IMR-90 (cell line): ENCODE results near the gene SMIM29. TPM values are rescaled to one million over a fixed set of nuclear protein-coding genes. Genes with fewer than 3 reads are reported as not detected.

ENCODE experiments used
- ATAC-seq: fragments of 200-7000 bp; cut with Tn5 transposase; 2 replicates; pipeline ENCODE4 v1.9.1; 2020; ENCODE audit warnings: low read depth, mild to moderate bottlenecking, moderate library complexity
- BruUV-seq: library from RNA; stranded (reverse); fragments of 400-500 nt; replicated peaks from 2 replicates; lab custom pipeline; 2021; lab: Mats Ljungman, UMichigan
- CTCF ChIA-PET: fragments of 300-600 bp; formaldehyde crosslinking; extraction: SDS; loops from one replicate; lab custom pipeline; 2021; ENCODE audit warnings: antibody characterized with exemption; lab: Yijun Ruan, JAX
- POLR2A ChIA-PET: fragments of 300-600 bp; sonication (Branson Sonifier 250); formaldehyde crosslinking; loops from one replicate; lab custom pipeline; 2022; ENCODE audit warnings: antibody characterized with exemption; ENCODE audit not compliant: unreplicated experiment; lab: Charles Lee
- DNase-seq: peaks from one replicate; pipeline ENCODE4 v3.0.0; 2013
- H2AFZ ChIP-seq: replicated peaks from 2 replicates; pipeline ENCODE3; 2013; ENCODE audit warnings: low read length, mild to moderate bottlenecking; ENCODE audit not compliant: poor library complexity
- H2AK5ac ChIP-seq: 2 replicates; pipeline ENCODE4 v1.6.1; 2013; ENCODE audit warnings: low read depth, low read length, inconsistent platforms
- H2AK9ac ChIP-seq: replicated peaks from 2 replicates; pipeline ENCODE3; 2013; ENCODE audit warnings: mild to moderate bottlenecking, low read depth, low read length, moderate library complexity; ENCODE audit not compliant: poor library complexity
- H2BK120ac ChIP-seq: 2 replicates; pipeline ENCODE4 v1.6.1; 2013; ENCODE audit warnings: low read depth, low read length, inconsistent platforms
- H2BK15ac ChIP-seq: 3 replicates; pipeline ENCODE4 v1.6.1; 2013; ENCODE audit warnings: low read depth, low read length, inconsistent platforms
- H2BK20ac ChIP-seq: 2 replicates; pipeline ENCODE4 v1.6.1; 2013; ENCODE audit warnings: low read depth, mild to moderate bottlenecking, inconsistent platforms, low read length, moderate library complexity
- H2BK5ac ChIP-seq: 2 replicates; pipeline ENCODE4 v1.6.1; 2013; ENCODE audit warnings: mild to moderate bottlenecking, low read depth, low read length, inconsistent platforms; ENCODE audit not compliant: poor library complexity, severe bottlenecking
- H3K14ac ChIP-seq: replicated peaks from 2 replicates; pipeline ENCODE4 v1.6.1; 2013; ENCODE audit warnings: low read depth, low read length, inconsistent platforms
- H3K18ac ChIP-seq: 2 replicates; pipeline ENCODE4 v1.6.1; 2013; ENCODE audit warnings: low read depth, low read length, control low read depth
- H3K23ac ChIP-seq: 2 replicates; pipeline ENCODE4 v1.6.1; 2013; ENCODE audit warnings: low read depth, low read length, inconsistent platforms
- H3K27ac ChIP-seq: 2 replicates; pipeline ENCODE4 v1.5.1; 2013; ENCODE audit warnings: mild to moderate bottlenecking, control low read depth, low read length; ENCODE audit not compliant: insufficient read depth
- H3K27me3 ChIP-seq: 2 replicates; pipeline ENCODE4 v1.6.1; 2013; ENCODE audit warnings: low read length; ENCODE audit not compliant: control insufficient read depth, insufficient read depth
- H3K36me3 ChIP-seq: 2 replicates; pipeline ENCODE4 v1.6.1; 2013; ENCODE audit warnings: low read length, mixed read lengths; ENCODE audit not compliant: control insufficient read depth, insufficient read depth
- H3K4ac ChIP-seq: 2 replicates; pipeline ENCODE4 v1.6.1; 2013; ENCODE audit warnings: low read depth, low read length, inconsistent platforms
- H3K4me1 ChIP-seq: 2 replicates; pipeline ENCODE4 v1.6.1; 2013; ENCODE audit warnings: low read length, mixed read lengths; ENCODE audit not compliant: control insufficient read depth, insufficient read depth
- H3K4me2 ChIP-seq: 2 replicates; pipeline ENCODE4 v1.6.1; 2013; ENCODE audit warnings: low read depth, mild to moderate bottlenecking, control low read depth, low read length, moderate library complexity
- H3K4me3 ChIP-seq: 2 replicates; pipeline ENCODE4 v1.5.1; 2013; ENCODE audit warnings: low read depth, mild to moderate bottlenecking, control low read depth, low read length, moderate library complexity; ENCODE audit not compliant: insufficient read depth
- H3K56ac ChIP-seq: 2 replicates; pipeline ENCODE4 v1.6.1; 2013; ENCODE audit warnings: low read length, inconsistent platforms; ENCODE audit not compliant: insufficient read depth; ENCODE audit errors: extremely low read depth
- H3K79me1 ChIP-seq, 2 experiments: 2 replicates each; pipeline ENCODE4 v1.6.1; 2013; ENCODE audit warnings: low read length in 2 of 2, inconsistent platforms in 1 of 2, low read depth in 1 of 2
- H3K9ac ChIP-seq: 2 replicates; pipeline ENCODE4 v1.6.1; 2013; ENCODE audit warnings: low read depth, low read length, control low read depth
- H3K9me1 ChIP-seq: 2 replicates; pipeline ENCODE4 v1.6.1; 2013; ENCODE audit warnings: low read length, inconsistent platforms; ENCODE audit not compliant: insufficient read depth
- H3K9me3 ChIP-seq: 2 replicates; pipeline ENCODE4 v1.6.1; 2013; ENCODE audit warnings: low read length; ENCODE audit not compliant: control insufficient read depth, insufficient read depth
- H4K20me1 ChIP-seq: 2 replicates; pipeline ENCODE4 v1.6.1; 2013; ENCODE audit warnings: low read length, inconsistent platforms; ENCODE audit not compliant: insufficient read depth
- H4K5ac ChIP-seq: 2 replicates; pipeline ENCODE4 v1.6.1; 2013; ENCODE audit warnings: mild to moderate bottlenecking, low read depth, low read length, control low read depth
- H4K8ac ChIP-seq, 2 experiments: 2 replicates each; pipeline ENCODE4 v1.6.1; 2013; ENCODE audit warnings: low read depth in 2 of 2, low read length in 2 of 2, control low read depth in 1 of 2, inconsistent platforms in 1 of 2
- H4K91ac ChIP-seq: 2 replicates; pipeline ENCODE4 v1.6.1; 2013; ENCODE audit warnings: low read depth, low read length, inconsistent platforms; ENCODE audit not compliant: insufficient read depth
- BHLHE40 ChIP-seq: fragments of 150-350 bp; IDR thresholded peaks from 2 replicates; pipeline ENCODE4 v1.6.1; 2016; ENCODE audit warnings: mild to moderate bottlenecking, low read depth, low read length
- CTCF ChIP-seq: conservative IDR thresholded peaks from 2 replicates; pipeline ENCODE4 v1.5.1; 2012; ENCODE audit warnings: mild to moderate bottlenecking, low read depth, low read length, improper control_type of control experiment
- POLR2A ChIP-seq: IDR thresholded peaks from 2 replicates; pipeline ENCODE4 v1.6.1; 2012; ENCODE audit warnings: mild to moderate bottlenecking, low read depth, low read length
- WGBS, 2 experiments: methylation state at CpG; one replicate each; pipeline versions ENCODE4 v1.1.5 to v1.1.7; 2013; ENCODE audit warnings: missing lambda C conversion rate in 2 of 2; ENCODE audit not compliant: insufficient read length in 1 of 2; ENCODE audit errors: extremely low coverage in 2 of 2; 5-methylcytosine and 5-hydroxymethylcytosine counted together
- dilution Hi-C: fragments of 300-500 bp; cut with HindIII; formaldehyde crosslinking; loops from one replicate; pipeline ENCODE4 v1.14.3; 2018; ENCODE audit warnings: low sequenced_read_pairs; ENCODE audit not compliant: unreplicated experiment
- in situ Hi-C: fragments of 300-500 bp; cut with MboI; formaldehyde crosslinking; loops from 3 replicates; pipeline ENCODE4 v1.14.3; 2019; ENCODE audit warnings: low sequenced_read_pairs, inconsistent platforms, mixed read lengths
- intact Hi-C: fragments of 100-400 bp; cut with micrococcal nuclease; formaldehyde crosslinking; loops from 2 replicates; pipeline ENCODE4 v1.10.0; 2022
- polyA plus RNA-seq, 3 experiments: library from polyadenylated mRNA; depleted of rRNA; stranded (reverse); fragments of >200 nt; gene quantifications; 2 replicates each; pipeline ENCODE4 v1.2.3, GENCODE V29; 2012; ENCODE audit warnings: low replicate concordance in 1 of 3
- total RNA-seq: library from RNA; depleted of rRNA; stranded (reverse); fragments of >200 nt; gene quantifications from 2 replicates; pipeline ENCODE4 v1.2.3, GENCODE V29; 2012

Gene SMIM29
- total and polyA plus RNA-seq, 2 of the 4 experiments (the other 2 are of a cell fraction), result 8.4 to 28.9 TPM

- H4K91ac ChIP-seq, result peak overlapping the region; percentile 62
- ChIA-PET POLR2A (no interaction called here), CTCF (no interaction called here)
- peak overlapping the region; percentile 76 for H3K4me3 ChIP-seq
- H3K9me3 ChIP-seq, result no peaks in the 10 kb centered on the region
- ATAC-seq (no peak), DNase-seq (no peak)
- H4K5ac ChIP-seq, result peak overlapping the region; percentile 38
- H2BK120ac ChIP-seq, result peak overlapping the region; percentile 38; the same call in 1 of the 2 replicates
- H2AK9ac ChIP-seq, result peak overlapping the region; percentile 96
- H3K4ac ChIP-seq, result peak overlapping the region; percentile 85
- TF ChIP-seq CTCF, result no peak
- no peak for TF ChIP-seq BHLHE40
- peak; percentile 34; the same call in 1 of the 2 replicates for TF ChIP-seq POLR2A
- H3K23ac ChIP-seq, result peak overlapping the region; percentile 97
- H2BK20ac ChIP-seq, result no peak overlapping the region
- intact Hi-C loops (loop anchor here (5.0 kb wide), 1 partner anchor 42 kb away; no protein-coding TSS in a partner anchor), dilution Hi-C loops (no loop called here), in situ Hi-C loops (no loop called here)
- H3K79me1 ChIP-seq, result peaks cover 14 to 50% of the 10 kb centered on the region in 2 experiments
- H4K20me1 ChIP-seq, result peaks cover 25% of the 10 kb centered on the region
- H3K18ac ChIP-seq, result peak overlapping the region; percentile 28; the same call in 1 of the 2 replicates
- H2BK5ac ChIP-seq, result peak overlapping the region; percentile 76
- H3K36me3 ChIP-seq, result peaks cover 24% of the 10 kb centered on the region
- peak overlapping the region; percentile 53 for H2AFZ ChIP-seq
- BruUV-seq, result no TSS peak
- peak overlapping the region; percentile 7; the same call in 1 of the 3 replicates for H2BK15ac ChIP-seq
- H4K8ac ChIP-seq, result peak overlapping the region; percentile 44 to 75
- H3K27me3 ChIP-seq, result no peaks in the 10 kb centered on the region
- H2AK5ac ChIP-seq, result peak overlapping the region; percentile 72
- H3K27ac ChIP-seq, result peak overlapping the region; percentile 61
- peak overlapping the region; percentile 97 for H3K14ac ChIP-seq
- peaks cover 27% of the 10 kb centered on the region for H3K9me1 ChIP-seq
- H3K56ac ChIP-seq, result peak overlapping the region; percentile 91
- H3K9ac ChIP-seq, result peak overlapping the region; percentile 71
- peak overlapping the region; percentile 82 for H3K4me2 ChIP-seq
- 20% methylated on average over 3 of the region's 14 CpGs; no CpG with 5 or more reads in 1 of the 2 experiments for WGBS, 2 experiments
- peaks cover 33% of the 10 kb centered on the region for H3K4me1 ChIP-seq
Measured at GRCh38 chr6:34238585-34239499, 10.0 kb downstream of the SMIM29 start.
